ENCODE results near the gene FAF1.

- TF ChIP-seq CTCF (IDR thresholded peaks at IDR 0.05): no peak
- no peak for TF ChIP-seq POLR2A (IDR thresholded peaks at IDR 0.05)
These were observed 537.0 kb downstream of the FAF1 start, which contains the start of gene DMRTA2 for GRCh38 chr1:50422946-50423669.

Data from lower leg skin (tissue), 3 donors.